Activated CD8-positive, alpha-beta memory T cell treated with anti-CD3 and anti-CD28 coated beads for 1 hour (primary cell): ENCODE measurements around the gene TMEM108.

Experiments used
- DNase-seq, 2 donors: peaks; one replicate each; pipeline ENCODE4 v3.0.0-alpha.2; 2020; ENCODE audit warnings: low read depth in 1 of 2; ENCODE audit errors: extremely low read depth in 1 of 2

The TMEM108 gene

DNA sequence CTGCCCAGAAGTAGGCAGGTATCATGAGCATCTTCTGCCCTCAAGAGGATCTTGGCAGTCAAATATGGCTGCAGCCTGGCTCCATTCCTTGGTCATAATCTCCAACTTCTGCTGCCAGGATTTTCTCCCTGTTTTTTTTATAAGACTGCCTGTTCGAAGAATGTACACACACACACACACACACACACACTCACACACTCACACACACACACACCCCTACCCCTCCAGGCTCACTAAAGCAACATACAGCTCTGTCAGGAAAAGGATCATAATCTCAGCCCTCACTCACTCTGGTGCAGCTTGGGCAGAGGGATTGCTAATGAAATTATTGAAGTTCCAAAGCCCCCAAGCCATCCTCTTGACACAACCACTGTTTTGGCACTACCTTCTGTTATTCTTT lies 232.4 kb downstream of the TMEM108 start:
- DNase-seq, result no peak

GRCh38 chr3:133271042-133271441 lies 232.9 kb downstream of the TMEM108 start:
- DNase-seq, result no peak

DNA sequence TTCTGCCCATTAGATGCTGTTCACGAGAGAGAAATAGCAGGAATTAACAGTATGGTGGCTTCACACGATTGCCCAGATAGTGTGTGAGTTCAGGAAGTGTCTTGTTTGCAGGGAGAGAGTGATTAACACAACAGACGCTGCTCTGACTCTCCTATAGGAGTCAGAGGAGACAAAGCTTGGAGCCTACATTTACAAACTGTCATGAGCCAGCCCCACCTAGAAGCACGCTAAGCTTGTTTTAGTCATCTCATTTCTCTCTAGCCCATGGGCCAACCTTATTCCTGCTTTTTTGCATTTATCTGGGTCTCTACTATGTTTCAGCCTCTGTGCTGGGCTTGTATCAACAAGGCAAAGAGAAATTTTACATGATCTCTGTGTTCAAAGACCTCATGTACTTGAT lies 233.3 kb downstream of the TMEM108 start:
- no peak for DNase-seq

GRCh38 chr3:133273346-133273745 lies 235.2 kb downstream of the TMEM108 start:
- no peak for DNase-seq

DNA sequence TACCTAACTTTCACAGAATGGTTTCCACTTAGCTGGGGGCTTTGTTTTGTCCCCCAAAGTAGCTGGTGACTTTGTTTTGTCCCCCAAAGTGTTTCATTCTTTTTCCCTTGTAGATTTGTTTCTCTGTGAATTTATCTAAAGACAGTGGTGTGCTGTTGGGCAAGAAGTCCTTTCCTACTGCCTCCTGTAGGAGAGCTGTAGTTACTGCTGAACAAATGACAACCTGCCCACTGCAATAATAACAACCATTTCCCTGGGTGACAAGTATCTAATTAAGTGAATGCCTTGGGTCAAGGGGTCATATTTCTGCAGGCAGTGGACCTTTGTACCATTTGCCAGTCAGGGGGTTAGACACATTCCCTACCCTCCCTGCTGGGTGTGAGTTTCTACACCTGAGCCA lies 236.3 kb downstream of the TMEM108 start:
- no peak for DNase-seq

- DNase-seq, result no peak
Observed at GRCh38 chr3:133276594-133276993, 238.4 kb downstream of the TMEM108 start.

DNA sequence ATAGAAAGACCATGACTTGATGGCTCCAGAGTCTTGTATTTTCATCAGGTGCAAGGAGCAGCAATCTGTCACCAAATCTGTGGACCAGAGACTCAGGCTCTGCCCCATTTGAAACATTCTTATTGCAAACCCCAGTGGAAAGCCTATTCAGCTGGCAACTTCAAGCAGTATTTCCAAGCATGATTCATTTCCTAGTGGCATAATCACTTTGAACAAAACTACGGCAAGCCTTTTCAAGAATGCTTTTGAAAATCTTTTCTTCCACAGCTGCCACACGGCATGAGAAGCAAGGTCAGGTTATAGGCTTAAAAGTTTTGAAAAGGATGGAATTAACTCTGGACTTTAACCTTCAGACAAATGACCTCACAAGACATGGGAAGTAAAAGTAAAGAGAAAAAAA lies 239.6 kb downstream of the TMEM108 start:
- no peak for DNase-seq

DNA sequence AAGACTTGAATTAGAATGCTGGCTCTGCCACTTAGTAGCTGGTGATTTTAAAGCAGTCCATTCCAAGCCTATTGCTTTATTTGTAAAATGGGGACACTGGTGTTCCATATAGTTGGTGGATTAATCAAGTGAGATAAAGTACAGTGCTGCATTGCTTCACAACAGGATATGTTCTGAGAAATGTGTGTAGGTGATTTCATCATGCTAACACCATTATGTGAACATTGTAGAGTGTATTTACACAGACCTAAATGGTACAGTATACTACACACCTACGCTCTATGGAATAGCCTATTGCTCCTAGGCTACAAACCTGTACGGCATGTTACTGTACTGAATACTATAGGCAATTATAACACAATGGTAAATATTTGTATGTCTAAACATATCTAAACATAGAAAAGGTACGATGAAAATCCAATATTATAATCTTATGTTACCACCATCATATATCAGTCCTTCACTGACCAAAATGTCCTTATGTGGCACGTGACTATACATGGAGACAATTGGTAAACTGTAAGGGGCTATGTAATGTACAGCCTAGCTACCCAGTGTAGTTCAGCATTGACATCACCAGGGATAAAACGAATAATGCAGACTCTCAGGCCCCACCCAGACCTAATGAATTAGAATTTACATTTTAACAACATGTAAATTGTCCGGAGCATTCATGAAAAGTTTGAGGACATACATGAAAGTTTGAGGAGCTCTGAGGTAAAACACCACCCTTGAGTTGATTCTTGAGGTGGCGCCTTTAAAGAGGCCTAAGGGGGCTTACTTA lies 240.3 kb downstream of the TMEM108 start:
- no peak for DNase-seq

GRCh38 chr3:133280586-133280985 lies 242.4 kb downstream of the TMEM108 start:
- no peak for DNase-seq

- no peak for DNase-seq
Observed at GRCh38 chr3:133282236-133282635, 244.0 kb downstream of the TMEM108 start.

DNA sequence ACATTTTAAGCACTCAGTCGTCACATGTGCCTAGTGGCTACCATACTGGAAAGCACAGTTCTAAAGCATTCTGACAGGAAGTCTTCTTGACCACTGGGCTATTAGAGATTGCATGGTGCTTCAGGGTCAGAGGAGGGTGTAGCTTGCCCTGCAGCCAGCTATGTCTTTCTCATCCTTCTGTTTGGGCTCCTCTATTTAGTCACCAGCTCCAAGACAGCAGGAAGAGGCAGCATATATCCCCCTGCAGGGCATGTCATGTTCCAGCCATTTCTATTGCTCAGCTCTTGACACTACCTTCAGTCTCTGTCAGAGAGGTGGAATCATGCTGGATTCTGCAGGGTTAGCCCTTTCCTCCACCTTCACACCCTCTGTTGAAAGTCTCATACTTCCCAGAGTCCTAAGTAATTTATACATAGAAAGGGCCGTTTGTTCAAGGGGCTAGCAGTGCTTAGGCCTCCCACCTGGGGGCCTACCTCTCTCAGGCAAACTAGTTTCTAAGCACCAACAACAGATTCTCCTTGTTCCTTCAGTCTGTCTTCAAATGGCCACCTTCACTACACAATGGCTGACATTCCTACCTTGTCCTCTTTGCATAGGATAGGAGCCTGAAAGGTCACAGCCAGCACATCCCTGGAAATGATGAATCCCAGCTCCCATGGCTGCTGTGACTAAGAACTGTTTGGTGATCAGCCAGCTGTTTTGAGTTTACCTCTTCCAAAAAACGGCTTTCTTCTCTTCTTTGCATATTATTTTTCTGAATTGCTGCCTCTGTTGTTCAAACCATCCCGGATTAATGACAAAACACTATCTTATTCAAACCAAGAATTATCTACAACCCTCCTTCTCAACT lies 246.0 kb downstream of the TMEM108 start:
- no peak for DNase-seq

- no peak for DNase-seq
Observed at GRCh38 chr3:133289322-133289721, 251.1 kb downstream of the TMEM108 start.

DNA sequence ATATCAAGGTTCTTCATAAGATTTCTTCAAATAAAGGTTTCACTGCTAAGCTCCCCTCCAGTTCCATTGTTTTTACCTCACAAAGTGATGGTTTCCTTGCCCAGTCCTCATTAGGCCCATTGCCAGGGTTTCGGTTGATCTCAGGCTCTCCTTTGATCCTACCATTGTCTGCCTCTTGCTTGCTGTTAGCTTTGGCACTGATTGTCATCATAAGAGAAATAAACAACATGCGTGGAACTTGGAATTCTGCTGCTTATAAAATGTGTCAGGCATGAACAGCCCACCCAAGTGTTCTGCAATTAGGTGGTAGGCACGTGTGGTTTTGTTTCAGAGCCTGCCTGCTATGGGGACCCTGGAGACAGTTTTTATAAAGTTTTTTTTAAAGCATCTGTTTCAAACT lies 254.1 kb downstream of the TMEM108 start:
- DNase-seq, result no peak

DNA sequence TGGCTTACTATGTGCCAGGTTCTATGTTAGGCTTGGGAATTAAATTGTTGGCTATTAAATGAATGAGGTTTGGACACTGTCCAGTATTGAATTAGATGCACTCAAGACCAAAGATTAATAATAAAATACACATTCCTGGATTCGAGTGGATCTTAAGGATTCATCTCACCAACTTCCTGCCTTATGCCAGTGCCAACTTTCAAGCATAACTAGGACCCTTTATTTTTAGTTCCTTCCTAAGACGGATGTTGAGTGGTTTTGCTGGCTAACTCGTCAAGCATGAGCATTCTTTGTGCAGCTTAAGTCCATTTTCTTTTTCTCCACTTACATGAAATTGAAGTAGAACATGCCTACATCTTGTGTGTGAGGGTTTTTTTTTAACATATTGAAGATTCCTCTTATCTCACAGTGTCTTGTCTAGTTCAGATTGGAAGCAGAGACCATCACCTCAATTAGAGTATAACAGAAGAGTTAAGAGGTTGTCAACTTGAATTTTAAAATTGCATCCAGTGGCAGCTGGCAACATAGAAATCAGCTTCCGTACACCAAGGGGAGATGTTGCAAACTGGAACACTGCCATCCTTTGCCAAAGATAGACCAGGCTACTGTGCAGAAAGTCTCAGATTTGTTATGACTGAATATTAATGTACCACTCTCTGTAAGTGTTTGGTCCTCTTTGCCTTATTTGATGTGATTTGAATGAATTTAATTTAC lies 255.4 kb downstream of the TMEM108 start:
- DNase-seq, result no peak

- DNase-seq, result no peak
Observed at GRCh38 chr3:133294253-133294652, 256.1 kb downstream of the TMEM108 start.

DNA sequence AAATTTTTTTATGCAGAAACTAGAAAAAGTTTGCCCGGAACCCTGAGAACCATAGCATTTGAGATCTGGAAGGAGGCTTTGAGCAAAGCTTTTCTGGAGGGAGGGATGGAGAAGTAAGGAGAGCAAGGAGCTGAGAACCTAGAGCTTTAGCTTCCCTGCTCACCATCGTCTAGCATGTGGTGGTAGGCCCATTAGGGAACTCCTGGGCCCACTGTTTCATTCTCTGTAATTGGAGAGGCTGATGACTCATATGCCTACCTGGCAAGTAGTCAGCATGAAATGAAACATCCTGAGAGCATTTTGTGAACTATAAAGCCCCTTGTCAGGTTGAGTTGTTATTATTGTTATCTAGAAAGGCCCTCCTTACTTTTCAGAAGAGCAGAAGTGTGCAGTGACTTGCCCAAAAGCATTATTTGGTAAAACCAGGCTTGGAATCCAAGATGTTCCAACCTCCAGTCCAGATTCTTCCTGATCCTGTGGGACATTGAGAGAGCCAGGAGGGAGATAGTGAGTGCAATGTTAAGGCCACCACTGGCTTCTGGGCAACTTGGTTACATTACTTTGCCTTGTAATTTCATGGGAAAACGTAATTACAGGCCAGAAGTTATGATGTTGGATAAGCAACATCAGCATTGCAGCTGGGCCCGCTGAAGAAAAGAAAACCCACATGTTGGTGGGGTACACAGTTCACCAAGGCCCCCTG lies 257.2 kb downstream of the TMEM108 start:
- no peak for DNase-seq

DNA sequence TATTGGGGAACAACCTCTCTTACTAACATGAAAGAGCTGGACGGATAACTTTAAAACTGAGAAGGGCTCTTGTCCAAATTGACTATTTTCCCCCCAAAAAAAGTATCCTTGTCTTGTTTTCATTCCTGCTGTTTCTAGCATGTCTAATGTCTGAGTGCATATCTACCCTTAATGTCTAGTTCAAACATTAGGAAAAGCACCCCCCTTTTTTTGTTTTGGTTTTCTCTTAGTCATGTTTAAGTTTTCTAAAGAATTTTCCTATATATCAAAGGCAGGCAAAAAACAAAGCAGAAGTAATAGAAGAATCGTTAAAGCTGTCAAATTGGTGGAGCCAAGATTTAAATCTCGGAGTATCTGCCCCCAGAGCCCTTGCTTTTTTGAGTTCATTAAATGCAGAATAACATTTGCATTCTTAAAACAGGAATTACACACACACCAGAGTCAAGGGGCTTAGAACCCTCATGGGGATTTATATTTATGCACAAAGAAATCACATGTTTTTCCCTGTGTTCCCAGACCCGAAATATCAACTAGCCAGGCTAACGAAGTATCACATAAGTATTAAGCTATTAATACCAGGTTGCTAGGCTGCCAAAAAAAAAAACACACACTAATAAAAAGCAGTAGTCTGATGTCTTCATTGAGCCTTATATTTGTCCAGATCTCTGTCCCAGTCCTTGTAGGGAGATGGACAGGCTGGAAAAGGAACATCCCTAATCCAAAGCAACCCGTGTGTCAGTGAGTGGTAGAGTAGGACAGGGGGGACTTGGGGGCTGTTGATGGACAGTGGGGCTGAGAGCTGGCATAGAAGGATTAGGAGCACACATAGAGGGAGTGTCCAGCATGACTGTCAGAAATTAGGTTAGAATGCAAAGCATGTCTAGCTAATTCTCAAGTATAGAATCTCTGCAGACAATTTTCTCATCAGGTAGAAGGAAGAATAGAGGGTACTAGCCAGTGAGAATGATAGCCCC lies 258.0 kb downstream of the TMEM108 start:
- DNase-seq, result no peak

DNA sequence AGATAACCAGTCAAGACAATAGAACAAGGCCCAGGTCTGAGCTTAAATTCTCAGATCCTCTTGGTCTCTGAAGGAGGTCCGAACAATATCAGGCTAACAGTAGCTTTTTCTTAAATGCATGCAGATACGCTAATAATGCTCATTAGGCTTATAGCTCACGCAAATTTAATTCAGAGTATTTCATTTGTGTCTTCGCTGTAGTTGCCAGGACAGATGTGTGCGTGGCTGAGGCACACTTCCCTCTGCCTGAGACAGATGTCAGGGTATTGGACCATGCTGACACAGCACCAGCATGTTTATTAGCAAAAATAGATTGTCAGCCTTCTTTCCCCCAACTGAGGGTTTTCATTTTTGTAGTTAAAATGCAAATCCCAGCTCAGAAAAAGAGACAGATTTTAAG lies 258.8 kb downstream of the TMEM108 start:
- DNase-seq, result no peak

DNA sequence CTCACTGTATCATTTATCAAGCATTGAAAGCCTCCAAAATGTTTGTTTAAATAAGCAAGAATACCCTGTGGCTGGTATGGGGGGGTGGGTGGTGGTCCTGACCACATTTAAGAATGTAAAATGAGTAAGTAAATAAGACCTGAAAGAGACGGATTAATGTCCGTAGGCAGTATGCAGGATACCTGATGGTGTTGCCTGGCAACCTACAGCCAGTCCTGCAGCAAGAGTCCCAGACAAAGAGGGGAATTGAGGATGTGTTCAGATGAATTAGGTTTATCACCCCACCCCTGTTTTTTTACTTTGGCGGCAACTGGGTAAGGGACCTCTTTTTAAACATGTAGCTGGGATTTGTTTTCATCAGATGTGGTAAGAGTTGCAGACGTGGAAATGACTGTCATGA lies 261.9 kb downstream of the TMEM108 start:
- DNase-seq, result no peak

DNA sequence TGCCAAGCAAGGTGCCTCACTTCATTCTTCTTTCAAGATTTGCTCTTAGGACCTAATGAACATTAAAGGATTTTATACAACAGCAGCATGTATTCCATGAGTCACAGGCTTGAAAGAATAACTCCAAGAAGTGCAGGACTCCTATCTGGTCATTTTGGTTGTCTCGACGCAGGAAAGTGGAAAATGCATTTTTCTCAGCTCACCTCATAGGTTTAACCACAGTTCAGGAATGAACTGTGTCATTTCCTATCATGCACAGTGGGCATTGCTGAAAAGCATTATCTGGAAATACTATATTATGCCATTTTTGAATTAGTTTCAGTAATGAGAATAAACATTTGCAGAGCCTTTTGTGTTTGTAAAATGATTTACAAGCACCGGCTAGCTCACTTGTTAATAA lies 263.0 kb downstream of the TMEM108 start:
- no peak for DNase-seq
